ENCODE measurements around the gene FOXJ3. TPM values are rescaled to one million over a fixed set of nuclear protein-coding genes. Genes with fewer than 3 reads are reported as not detected.

Gene FOXJ3
- total RNA-seq, 2 experiments from 2014 or later: 43.1 to 44.0 TPM

GRCh38 chr1:42330215-42330614 lies 4.8 kb downstream of the FOXJ3 start:
- ATAC-seq: no peak
- ChIA-PET POLR2A (interaction anchor here (1.3 kb wide), 1 partner anchor 10 kb away, joined by 3 read pairs; no protein-coding TSS in a partner anchor), CTCF (interaction anchor here (1.2 kb wide), 1 partner anchor 157 kb away, joined by 3 read pairs; no protein-coding TSS in a partner anchor)
- no peak for TF ChIP-seq CTCF (IDR thresholded peaks at IDR 0.05)
- no peaks in the 10 kb centered on the region for H3K9me3 Mint-ChIP-seq
- no peak overlapping the region for H3K4me3 Mint-ChIP-seq
- intact Hi-C loops (cut with micrococcal nuclease): no loop called here
- H3K4me1 Mint-ChIP-seq (ENCODE audit: low read depth): peaks cover 65% of the 10 kb centered on the region
- no peak overlapping the region for H3K27ac Mint-ChIP-seq
- H3K36me3 Mint-ChIP-seq (ENCODE audit: low read depth): peaks cover 8% of the 10 kb centered on the region
- no peak for DNase-seq
- H3K27me3 Mint-ChIP-seq: no peaks in the 10 kb centered on the region

GRCh38 chr1:42328916-42329496 lies 6.0 kb downstream of the FOXJ3 start:
- Mint-ChIP-seq H3K4me3 (no peak overlapping the region), H3K27me3 (no peaks in the 10 kb centered on the region), H3K27ac (no peak overlapping the region), H3K36me3 (ENCODE audit: low read depth) (peaks cover 6% of the 10 kb centered on the region), H3K9me3 (no peaks in the 10 kb centered on the region), H3K4me1 (ENCODE audit: low read depth) (peaks cover 72% of the 10 kb centered on the region)
- intact Hi-C loops (cut with micrococcal nuclease): no loop called here
- ChIA-PET CTCF (interaction anchor here (1.2 kb wide), 1 partner anchor 155 kb away, joined by 3 read pairs; no protein-coding TSS in a partner anchor), POLR2A (interaction anchor here (1.2 kb wide), 1 partner anchor 9 kb away, joined by 3 read pairs; no protein-coding TSS in a partner anchor)
- ATAC-seq: no peak
- no peak for TF ChIP-seq CTCF (IDR thresholded peaks at IDR 0.05)
- no peak for DNase-seq

- intact Hi-C loops (cut with micrococcal nuclease): no loop called here
- Mint-ChIP-seq H3K27ac (no peak overlapping the region), H3K4me1 (ENCODE audit: low read depth) (peaks cover 71% of the 10 kb centered on the region), H3K9me3 (no peaks in the 10 kb centered on the region), H3K4me3 (no peak overlapping the region), H3K36me3 (ENCODE audit: low read depth) (peaks cover 9% of the 10 kb centered on the region), H3K27me3 (no peaks in the 10 kb centered on the region)
- ATAC-seq (no peak), DNase-seq (no peak)
- CTCF ChIA-PET: no interaction called here
- no peak for TF ChIP-seq CTCF (IDR thresholded peaks at IDR 0.05)
- POLR2A ChIA-PET: interaction anchor here (1.2 kb wide), 1 partner anchor 8 kb away, joined by 3 read pairs; no protein-coding TSS in a partner anchor
Measured at GRCh38 chr1:42328047-42328625, 6.9 kb downstream of the FOXJ3 start.

GRCh38 chr1:42325014-42325402 lies 10.0 kb downstream of the FOXJ3 start:
- Mint-ChIP-seq H3K36me3 (ENCODE audit: low read depth) (peaks cover 11% of the 10 kb centered on the region), H3K27ac (no peak overlapping the region), H3K4me3 (no peak overlapping the region), H3K4me1 (ENCODE audit: low read depth) (peaks cover 76% of the 10 kb centered on the region), H3K9me3 (no peaks in the 10 kb centered on the region), H3K27me3 (no peaks in the 10 kb centered on the region)
- no peak for TF ChIP-seq CTCF (IDR thresholded peaks at IDR 0.05)
- intact Hi-C loops (cut with micrococcal nuclease): no loop called here
- ChIA-PET CTCF (no interaction called here), POLR2A (interaction anchor here (0.9 kb wide), 1 partner anchor 9 kb away, joined by 3 read pairs; no protein-coding TSS in a partner anchor)
- DNase-seq: no peak
- no peak for ATAC-seq

- no peak for ATAC-seq
- no peak overlapping the region for H3K4me3 Mint-ChIP-seq
- peaks cover 78% of the 10 kb centered on the region for H3K4me1 Mint-ChIP-seq (ENCODE audit: low read depth)
- H3K27ac Mint-ChIP-seq: no peak overlapping the region
- ChIA-PET CTCF (interaction anchor here (1.4 kb wide), 1 partner anchor 10 kb away, joined by 3 read pairs; no protein-coding TSS in a partner anchor), POLR2A (interaction anchor here (0.9 to 1.1 kb wide), 2 partner anchors 9 kb away, joined by 3 to 6 read pairs; no protein-coding TSS in a partner anchor)
- no peaks in the 10 kb centered on the region for H3K27me3 Mint-ChIP-seq
- TF ChIP-seq CTCF (IDR thresholded peaks at IDR 0.05): no peak
- no peak for DNase-seq
- intact Hi-C loops (cut with micrococcal nuclease): no loop called here
- peaks cover 11% of the 10 kb centered on the region for H3K36me3 Mint-ChIP-seq (ENCODE audit: low read depth)
- H3K9me3 Mint-ChIP-seq: no peaks in the 10 kb centered on the region
Measured at GRCh38 chr1:42324398-42325013, 10.5 kb downstream of the FOXJ3 start.
